Activated naive CD8-positive, alpha-beta T cell treated with anti-CD3 and anti-CD28 coated beads, Interleukin-2, amount 10 ng/mL, durations not matched to agents 7 days and 5 days (primary cell): Measurements from ENCODE around the gene SPATA2L. TPM values are rescaled to one million over a fixed set of nuclear protein-coding genes. Genes with fewer than 3 reads are reported as not detected.

Source experiments
- total RNA-seq, 2 experiments: library from RNA; stranded (reverse); gene quantifications; one replicate each; pipeline ENCODE4 v1.2.3, GENCODE V29; 2021

SPATA2L gene
- total RNA-seq, 2 experiments from 2014 or later = 7.6 to 8.0 TPM

Other genes starting within 250 kb of the SPATA2L start
- gene ANKRD11, start 211.1 kb downstream of the SPATA2L start, total RNA-seq = 100 to 1,000 TPM; 213 to 217 TPM
- gene SPG7, start 193.3 kb downstream of the SPATA2L start, total RNA-seq = 100 to 1,000 TPM; 112 to 113 TPM
- 1,000 to 10,000 TPM; 2,631 to 2,711 TPM for gene RPL13, start 141.0 kb downstream of the SPATA2L start, total RNA-seq
- 1 to 10 TPM; 3.9 to 4.3 TPM for gene CPNE7, start 125.9 kb downstream of the SPATA2L start, total RNA-seq
- gene DPEP1, start 88.1 kb downstream of the SPATA2L start, total RNA-seq = not detected
- gene CHMP1A, start 44.0 kb downstream of the SPATA2L start, total RNA-seq = 10 to 100 TPM; 88.1 to 96.3 TPM
- gene SPATA33, start 43.9 kb downstream of the SPATA2L start, total RNA-seq = 10 to 100 TPM in 1 of 2 experiments, 1 to 10 TPM in 1; 9.8 to 11.6 TPM
- gene CDK10, start 15.0 kb downstream of the SPATA2L start, total RNA-seq = 100 to 1,000 TPM; 103 to 104 TPM
- gene VPS9D1, start 19.2 kb upstream of the SPATA2L start, total RNA-seq = 10 to 100 TPM; 10.3 to 12.8 TPM
- 100 to 1,000 TPM in 1 of 2 experiments, 10 to 100 TPM in 1; 98.0 to 107 TPM for gene ZNF276, start 19.8 kb upstream of the SPATA2L start, total RNA-seq
- 10 to 100 TPM; 86.9 to 97.2 TPM for gene FANCA, start 114.9 kb upstream of the SPATA2L start, total RNA-seq
- gene SPIRE2, start 126.8 kb upstream of the SPATA2L start, total RNA-seq = 1 to 10 TPM; 1.5 to 1.8 TPM
- gene TCF25, start 171.9 kb upstream of the SPATA2L start, total RNA-seq = 100 to 1,000 TPM; 218 to 243 TPM
- 1 to 10 TPM; 5.8 to 7.4 TPM for gene MC1R, start 217.2 kb upstream of the SPATA2L start, total RNA-seq
- gene TUBB3, start 221.6 kb upstream of the SPATA2L start, total RNA-seq = under 1 TPM; 0.31 to 0.86 TPM
- 10 to 100 TPM; 30.9 to 33.5 TPM for gene DEF8, start 247.1 kb upstream of the SPATA2L start, total RNA-seq